Muscle of back (tissue), 13 donors: ENCODE results near the gene SPATA16. TPM values are rescaled to one million over a fixed set of nuclear protein-coding genes. Genes with fewer than 3 reads are reported as not detected.
"Not testable (repeated sequence)": the region's sequence is repeated elsewhere in the genome, so short reads cannot be mapped to it uniquely, and the experiment has no call there.

ENCODE experiments used
- DNase-seq, 3 donors: peaks; one replicate each; pipeline versions ENCODE4 v3.0.0 to v3.0.0-alpha.2; 2013
- long read RNA-seq, 9 donors: transcript quantifications; one replicate each; lab custom pipeline, GENCODE V29; 2026
- polyA plus RNA-seq, 10 donors: library from polyadenylated mRNA; unstranded; fragments of 120-200 nt; gene quantifications; one replicate each; pipeline ENCODE4 v1.2.1, GENCODE V29; 2013; ENCODE audit not compliant: insufficient read length in 10 of 10

The SPATA16 gene
- polyA plus RNA-seq = not detected
- long read RNA-seq, donor 1 = 0 reads
- long read RNA-seq, donor 2 = 0 reads
- long read RNA-seq, donor 3 = 0 reads
- long read RNA-seq, donor 4 = 0 reads
- long read RNA-seq, donor 5 = 0 reads
- long read RNA-seq, donor 6 = 0 reads
- long read RNA-seq, donor 7 = 0 reads
- long read RNA-seq, donor 8 = 0 reads
- long read RNA-seq, donor 9 = 0 reads

- no peak for DNase-seq
Observed at GRCh38 chr3:173140986-173141385, at the start of gene SPATA16. SPATA16 (minus strand) TSS chr3:173141235; CDS start chr3:173117731, 23,504 bp downstream.

- DNase-seq = not testable (repeated sequence)
Observed at GRCh38 chr3:173183022-173183421, 42.0 kb upstream of the SPATA16 start.

DNA sequence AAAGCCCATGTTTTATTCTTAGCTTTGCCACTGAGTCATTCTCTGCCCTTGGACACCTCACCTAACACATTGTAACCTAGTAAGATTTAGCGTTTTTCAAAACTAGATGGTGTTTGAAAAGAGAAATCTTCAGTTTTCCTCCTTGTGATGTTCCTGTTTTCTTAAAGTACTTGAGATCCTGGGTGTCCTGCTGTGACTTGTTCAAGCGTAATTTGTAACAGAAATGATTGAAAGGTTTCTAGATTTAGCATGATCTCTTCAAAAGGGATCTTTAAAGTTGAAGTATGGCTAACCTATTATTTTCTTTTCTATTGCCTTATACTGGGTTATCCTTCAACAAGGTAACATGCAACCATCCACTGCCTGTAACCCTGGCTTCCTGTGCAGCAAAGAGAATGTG, 32.6 kb upstream of the SPATA16 start:
- no peak for DNase-seq

DNA sequence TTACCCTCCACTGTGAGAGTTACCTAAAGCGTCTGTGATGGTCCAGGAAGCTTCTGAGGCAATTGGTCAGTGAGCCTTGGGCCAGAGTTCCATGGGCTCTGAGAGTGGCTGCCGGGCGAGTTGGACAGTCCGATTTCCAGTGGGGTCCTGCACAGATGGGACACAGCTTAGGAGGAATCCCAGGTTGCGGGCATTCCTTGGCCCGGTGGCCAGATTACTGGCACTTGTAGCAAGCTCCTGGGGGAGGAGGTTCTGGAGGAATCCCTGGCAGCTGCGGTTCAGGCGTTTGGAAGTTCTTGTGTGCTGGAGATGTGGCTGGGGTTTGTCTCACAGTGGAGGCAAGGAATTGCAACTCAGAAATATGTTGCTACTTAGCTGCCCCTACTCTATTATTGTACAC, 18.1 kb upstream of the SPATA16 start:
- not testable (repeated sequence) for DNase-seq

- DNase-seq = not testable (repeated sequence)
Observed at GRCh38 chr3:173156533-173156932, 15.5 kb upstream of the SPATA16 start.

DNA sequence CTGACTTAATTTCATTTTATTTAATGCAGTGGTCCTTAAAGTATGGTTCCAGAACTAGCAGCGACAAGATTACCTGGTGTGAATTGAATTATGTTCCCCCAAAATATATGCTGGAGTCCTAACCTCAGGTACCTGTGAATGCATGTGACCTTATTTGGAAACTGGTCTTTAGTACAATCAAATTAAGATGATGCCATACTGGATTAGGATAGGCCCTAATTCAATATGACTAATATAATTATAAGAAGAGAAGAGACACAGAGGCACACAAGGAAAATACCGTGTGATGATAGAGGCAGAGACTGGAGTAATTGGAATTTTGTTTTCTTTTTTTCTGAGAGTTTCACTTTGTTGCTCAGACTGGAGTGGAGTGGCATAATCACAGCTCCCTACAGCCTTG, 12.6 kb upstream of the SPATA16 start:
- DNase-seq = no peak

DNA sequence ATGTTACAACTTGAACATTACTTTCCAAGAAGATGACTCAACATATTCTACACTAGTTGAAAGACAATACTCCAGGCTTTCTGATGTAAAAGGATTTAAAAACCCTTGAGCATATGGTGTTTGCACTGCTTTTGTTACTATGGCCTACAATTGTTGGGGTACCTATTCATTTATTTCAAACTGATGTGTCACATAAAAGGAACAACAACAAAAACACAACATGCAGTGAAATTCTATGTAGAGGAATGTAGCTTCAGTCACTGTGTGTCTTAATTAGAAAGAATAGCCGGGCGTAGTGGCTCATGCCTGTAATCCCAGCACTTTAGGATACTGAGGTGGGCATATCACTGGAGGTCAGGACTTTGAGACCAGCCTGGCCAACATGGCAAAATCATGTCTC, 1.6 kb downstream of the SPATA16 start:
- no peak for DNase-seq

DNA sequence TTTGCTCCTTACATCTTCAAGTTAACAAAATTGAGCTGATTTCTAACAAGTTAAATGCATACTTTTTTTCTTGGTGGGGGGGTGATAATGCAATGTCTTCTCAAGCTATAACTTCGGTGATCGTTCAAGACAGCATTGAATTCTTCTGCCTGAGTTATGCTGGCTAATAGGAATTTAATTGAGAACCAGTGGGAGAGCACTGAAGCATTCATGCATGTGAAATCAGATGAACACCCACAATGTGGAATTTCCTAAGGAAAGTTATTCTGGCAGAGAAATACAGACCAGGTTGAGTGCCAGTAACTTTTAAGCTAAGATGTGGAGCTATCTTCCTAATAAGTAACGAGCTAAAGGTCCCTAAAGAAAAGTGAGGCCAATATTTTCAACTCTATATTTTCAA, 3.0 kb downstream of the SPATA16 start:
- peak in 1 of 3 donors; percentile 5 for DNase-seq

GRCh38 chr3:173135059-173135458, 6.0 kb downstream of the SPATA16 start:
- DNase-seq = no peak

DNA sequence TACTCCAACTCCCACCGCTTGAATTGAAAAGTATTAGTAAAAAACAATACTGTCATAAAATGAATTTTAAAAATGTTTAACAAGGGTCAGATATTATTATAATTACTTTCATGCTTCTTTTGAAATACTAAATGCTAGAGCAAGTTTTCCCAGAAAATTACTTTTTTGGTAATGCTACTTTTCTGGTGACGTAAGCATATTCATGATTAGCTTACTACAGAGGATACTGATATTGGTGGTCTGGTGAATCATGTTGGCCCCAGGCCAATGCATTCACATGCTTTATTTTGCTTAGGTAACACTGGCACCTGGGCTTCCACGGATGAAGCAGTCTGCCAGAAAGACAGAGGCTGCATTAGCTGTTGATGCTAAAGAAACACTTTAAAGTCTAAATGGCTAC, 12.4 kb downstream of the SPATA16 start:
- no peak for DNase-seq

GRCh38 chr3:173111321-173111720, 29.7 kb downstream of the SPATA16 start:
- DNase-seq = no peak

DNA sequence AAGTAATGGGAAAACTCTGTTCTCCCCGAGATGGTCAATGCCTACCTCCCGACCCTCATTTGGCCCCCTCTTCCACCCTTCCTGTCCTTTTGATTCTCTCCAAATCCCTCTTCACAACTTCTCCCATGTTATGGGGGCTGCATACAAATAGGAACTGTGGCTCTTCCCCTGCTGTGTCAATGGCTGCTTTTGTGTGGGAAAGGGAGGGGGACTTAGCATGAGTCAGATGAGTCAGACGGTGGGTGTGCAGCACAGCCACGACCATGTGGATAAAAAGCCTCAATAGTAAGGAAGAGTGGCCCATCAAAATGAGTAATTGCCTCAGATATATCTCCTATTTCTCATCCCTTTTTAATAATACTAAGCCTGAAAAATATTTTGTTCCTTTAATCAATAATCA, 31.9 kb downstream of the SPATA16 start:
- no peak for DNase-seq

DNA sequence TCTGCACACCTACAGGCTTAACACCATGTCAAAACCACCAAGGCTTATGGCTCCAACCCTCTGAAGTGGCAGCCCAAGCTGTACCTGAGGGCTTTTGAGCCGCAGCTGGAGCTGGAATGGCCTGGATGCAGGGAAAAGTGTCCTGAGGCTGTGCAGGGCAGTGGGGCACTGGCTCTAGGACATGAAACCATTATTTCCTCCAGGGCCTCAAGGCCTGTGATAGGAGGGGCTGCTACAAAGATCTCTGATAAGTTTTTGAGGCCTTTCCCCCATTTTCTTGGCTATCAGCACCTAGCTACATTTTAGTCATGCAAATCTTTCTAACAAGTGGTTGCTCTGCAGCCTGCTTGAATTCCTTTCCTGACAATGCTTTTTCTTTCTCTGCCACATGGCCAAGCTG, 37.6 kb downstream of the SPATA16 start:
- no peak for DNase-seq

DNA sequence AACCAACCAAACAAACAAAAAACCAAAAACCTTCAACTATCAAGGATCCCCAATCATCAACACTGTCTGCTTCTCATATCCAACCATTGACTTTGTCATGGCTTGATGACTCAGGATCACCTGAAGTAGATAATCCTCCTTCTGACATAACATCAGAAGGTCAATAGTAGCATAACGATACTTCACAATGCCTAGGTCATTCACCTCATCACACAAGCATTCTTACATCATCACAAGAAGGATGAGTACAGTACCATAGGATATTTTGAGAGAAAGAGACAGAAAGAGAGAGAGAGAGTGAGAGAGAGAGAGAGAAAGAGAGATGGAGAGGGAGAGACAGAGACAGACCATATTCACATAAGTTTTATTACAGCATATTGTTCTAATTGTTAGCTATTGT, 42.1 kb downstream of the SPATA16 start:
- DNase-seq = no peak

DNA sequence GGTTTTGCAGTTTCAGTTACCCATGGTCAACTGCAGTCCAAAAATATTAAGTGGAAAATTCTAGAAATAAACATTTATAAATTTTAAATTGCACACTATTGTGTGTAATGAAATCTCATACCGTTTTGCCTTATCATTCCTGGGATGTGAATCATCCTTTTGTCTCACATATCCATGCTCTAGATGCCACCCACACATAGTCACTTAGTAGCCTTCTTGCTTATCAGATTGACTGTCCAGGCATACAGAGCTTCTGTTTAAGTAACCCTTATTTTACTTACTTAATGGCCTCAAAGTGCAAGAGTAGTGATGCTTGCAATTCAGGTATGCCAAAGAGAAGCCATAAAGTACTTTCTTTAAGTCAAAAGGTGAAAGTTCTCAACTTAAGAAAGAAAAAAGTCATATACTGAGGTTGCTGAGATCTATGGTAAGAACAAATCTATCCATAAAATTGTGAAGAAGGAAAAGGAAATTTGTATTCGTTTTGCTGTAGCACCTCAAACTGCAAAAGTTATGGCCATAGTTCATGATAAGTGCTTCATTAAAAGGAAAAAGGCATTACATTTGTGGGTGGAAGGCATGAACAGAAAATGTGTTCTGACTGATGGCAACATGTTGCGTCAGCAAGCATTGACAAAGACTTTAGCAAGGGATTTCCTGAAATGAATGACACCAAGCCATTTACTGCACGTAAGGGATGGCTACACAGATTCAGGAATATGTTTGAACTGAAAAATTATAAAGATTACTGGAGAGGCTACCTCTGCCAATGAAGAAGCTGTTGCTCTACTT, 43.8 kb downstream of the SPATA16 start:
- no peak for DNase-seq

GRCh38 chr3:173096140-173096539, 44.9 kb downstream of the SPATA16 start:
- no peak for DNase-seq

DNA sequence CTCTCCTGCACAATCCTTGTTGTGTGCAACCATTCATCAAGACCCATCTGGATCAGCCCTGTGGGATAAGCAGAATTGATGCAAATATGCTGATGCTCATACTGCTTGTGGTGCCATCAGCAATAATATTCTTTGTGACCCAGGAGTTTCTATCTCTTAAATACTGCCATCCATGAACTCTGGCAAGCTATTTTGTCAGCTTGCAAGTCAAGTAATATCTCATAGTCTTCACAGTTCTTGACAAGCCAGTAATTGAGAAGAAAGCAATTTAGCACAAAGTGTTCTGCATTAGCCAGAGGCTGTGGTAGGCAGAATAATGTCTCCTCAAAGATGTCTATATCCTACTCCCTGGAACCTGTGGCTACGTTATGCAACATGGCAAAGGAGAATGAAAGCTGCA, 49.0 kb downstream of the SPATA16 start:
- no peak for DNase-seq

- no peak for DNase-seq
Observed at GRCh38 chr3:173090492-173090891, 50.5 kb downstream of the SPATA16 start.

GRCh38 chr3:173089283-173089682, 51.8 kb downstream of the SPATA16 start:
- DNase-seq = no peak

DNA sequence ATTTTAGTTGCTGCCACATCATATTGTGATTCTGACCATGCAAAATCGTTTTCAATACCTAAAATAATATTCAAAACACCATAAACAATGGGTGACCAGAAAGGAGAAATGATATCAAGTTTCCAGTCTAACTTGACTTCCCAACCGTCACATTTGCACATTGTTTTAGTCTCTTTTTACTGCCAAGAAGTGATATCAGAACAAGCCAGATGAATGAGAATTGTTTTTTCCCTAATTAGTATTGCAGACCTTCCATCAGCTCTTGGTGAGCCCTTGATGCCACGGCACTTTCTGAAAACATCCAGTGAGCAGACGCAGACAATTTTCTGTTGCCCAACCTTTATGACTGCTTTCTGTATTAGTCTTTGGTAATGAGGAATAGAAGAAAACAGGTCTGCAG, 62.5 kb downstream of the SPATA16 start:
- DNase-seq = peak in 2 of 3 donors; percentile 22 to 38

DNA sequence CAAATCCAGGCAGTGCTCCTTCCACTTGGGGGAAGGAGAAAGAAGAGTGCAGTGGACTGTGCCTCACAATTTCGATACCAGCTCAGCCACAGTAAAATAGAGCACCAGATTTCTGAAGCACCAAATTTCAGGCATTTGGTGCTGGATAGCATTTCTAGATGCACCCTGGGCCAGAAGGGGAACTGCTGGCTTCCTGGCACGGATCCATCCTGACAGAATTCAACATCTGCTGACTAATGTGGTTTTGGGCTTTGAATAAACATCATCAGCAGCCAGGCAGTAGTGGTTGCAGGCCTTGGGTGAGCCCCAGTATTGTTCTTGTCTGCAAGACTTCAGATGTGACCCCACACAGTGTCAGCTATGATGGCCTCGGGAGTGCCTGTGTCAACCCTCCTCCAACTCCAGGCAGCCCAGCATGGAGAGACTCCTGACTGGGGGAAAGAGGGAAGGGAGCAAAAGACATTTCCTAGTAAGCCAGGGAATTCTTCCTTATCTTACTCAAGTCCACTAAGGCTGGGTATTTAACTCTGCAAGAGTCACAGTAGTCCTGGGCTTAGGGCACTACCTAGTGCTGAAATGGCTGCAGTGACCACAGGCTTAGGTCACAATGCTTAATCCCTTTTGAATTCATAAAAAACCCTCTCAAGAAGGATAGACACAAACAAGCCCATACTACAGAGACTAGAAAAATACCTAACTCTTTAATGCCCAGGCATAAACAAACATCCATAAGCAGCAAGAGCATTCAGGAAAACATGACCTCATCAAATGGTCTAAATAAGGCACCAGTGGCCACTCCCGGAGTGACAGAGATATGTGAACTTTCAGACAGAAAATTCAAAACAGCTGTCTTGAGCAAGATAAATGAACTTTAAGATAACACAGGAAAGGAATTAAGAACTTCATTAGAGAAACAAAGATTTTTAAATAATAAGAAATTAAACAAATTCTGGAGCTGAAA, 74.7 kb downstream of the SPATA16 start:
- peak; percentile 8 to 40 (median 35) for DNase-seq

DNA sequence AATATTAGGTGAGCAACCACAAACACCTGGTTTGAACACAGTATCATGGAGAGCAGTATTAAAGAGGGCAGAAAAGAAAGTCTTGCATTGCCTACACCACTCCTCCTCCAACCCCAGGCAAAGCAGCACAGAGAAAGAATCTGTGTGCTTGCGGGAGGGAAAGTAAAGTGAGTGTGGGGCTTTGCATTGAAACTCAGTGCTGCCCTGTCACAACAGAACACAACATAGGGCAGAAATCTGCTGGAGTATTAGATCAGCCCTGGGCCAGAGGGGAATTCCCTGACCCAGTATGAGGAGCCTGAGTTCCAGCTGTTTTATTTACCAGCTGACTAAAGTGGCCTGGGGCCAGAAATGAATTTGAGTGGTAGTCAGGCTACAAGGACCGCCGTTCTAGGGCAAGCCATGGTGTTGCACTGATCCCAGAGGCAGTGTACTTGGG, 75.5 kb downstream of the SPATA16 start:
- peak; percentile 8 to 46 (median 33) for DNase-seq
